ENCODE results near the gene CCDC144A.
"Not testable (repeated sequence)": the region's sequence is repeated elsewhere in the genome, so short reads cannot be mapped to it uniquely, and the experiment has no call there.

GRCh38 chr17:16687151-16687550, 2.9 kb upstream of the CCDC144A start:
- not testable (repeated sequence) for TF ChIP-seq EZH2 (IDR thresholded peaks at IDR 0.05; ENCODE audit: insufficient read depth, low read length); CTCF (IDR thresholded peaks at IDR 0.05; ENCODE audit: insufficient read depth, low read depth, low read length)

Measured in astrocyte (in vitro differentiated cells and primary cell).